Measurements from ENCODE around the gene S100A13. TPM values are rescaled to one million over a fixed set of nuclear protein-coding genes. Genes with fewer than 3 reads are reported as not detected.
"Not testable (repeated sequence)": the region's sequence is repeated elsewhere in the genome, so short reads cannot be mapped to it uniquely, and the experiment has no call there.

The S100A13 gene
- total RNA-seq, 4 donors from 2014 or later: 44.4 to 63.3 (median 55.7) TPM

DNA sequence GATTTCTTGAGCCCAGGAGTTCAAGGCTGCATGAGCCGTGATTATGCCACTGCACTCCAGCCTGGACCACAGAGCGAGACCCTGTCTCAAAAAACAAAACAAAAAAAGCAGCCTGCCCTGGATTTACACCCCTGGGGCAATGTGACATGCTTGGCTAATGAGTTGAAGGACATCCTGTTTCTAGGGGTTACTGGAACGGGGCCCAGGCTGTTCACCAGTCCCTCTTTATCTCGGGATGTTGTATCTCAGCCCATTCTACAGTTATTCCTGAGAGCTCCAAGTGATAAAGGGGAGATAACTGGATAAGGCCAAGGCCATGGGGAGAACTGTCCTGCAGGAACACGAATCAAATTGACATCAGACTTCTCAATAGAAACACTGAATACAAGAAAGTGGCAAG, 40.0 kb downstream of the S100A13 start:
- 76 to 82% methylated on average over 5 of the region's 5 CpGs for whole genome bisulfite sequencing, 2 donors
- TF ChIP-seq, protein P1, sequence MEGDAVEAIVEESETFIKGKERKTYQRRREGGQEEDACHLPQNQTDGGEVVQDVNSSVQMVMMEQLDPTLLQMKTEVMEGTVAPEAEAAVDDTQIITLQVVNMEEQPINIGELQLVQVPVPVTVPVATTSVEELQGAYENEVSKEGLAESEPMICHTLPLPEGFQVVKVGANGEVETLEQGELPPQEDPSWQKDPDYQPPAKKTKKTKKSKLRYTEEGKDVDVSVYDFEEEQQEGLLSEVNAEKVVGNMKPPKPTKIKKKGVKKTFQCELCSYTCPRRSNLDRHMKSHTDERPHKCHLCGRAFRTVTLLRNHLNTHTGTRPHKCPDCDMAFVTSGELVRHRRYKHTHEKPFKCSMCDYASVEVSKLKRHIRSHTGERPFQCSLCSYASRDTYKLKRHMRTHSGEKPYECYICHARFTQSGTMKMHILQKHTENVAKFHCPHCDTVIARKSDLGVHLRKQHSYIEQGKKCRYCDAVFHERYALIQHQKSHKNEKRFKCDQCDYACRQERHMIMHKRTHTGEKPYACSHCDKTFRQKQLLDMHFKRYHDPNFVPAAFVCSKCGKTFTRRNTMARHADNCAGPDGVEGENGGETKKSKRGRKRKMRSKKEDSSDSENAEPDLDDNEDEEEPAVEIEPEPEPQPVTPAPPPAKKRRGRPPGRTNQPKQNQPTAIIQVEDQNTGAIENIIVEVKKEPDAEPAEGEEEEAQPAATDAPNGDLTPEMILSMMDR (IDR thresholded peaks at IDR 0.05): no peak
- TF ChIP-seq POLR2A (IDR thresholded peaks at IDR 0.05): no peak

DNA sequence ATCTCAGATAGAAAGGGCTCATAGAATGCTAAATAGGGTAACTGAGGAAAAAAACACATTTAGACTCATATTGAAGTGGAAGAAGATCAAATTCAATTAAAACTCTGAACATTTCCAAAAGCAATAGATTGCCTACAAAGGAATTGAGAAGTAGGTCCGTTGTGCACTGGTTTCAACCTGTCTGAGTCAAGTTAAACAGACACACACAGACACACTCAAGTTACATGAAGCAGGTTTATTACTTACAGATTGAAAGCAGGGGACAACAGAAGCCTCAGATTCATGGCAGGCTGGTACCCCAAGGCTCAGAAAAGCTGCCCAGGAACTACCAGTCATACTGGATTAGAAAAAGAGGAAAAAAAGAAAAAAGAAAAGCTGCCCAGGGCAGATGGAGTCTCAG, 41.0 kb downstream of the S100A13 start:
- TF ChIP-seq, protein P1 (IDR thresholded peaks at IDR 0.05): no peak
- no peak for TF ChIP-seq POLR2A (IDR thresholded peaks at IDR 0.05)
- no peak for DNase-seq
- intact Hi-C loops (cut with DNase I): no loop called here
- Histone ChIP-seq H3K27me3 (no peaks in the 10 kb centered on the region), H3K36me3 (no peaks in the 10 kb centered on the region), H3K4me1 (no peaks in the 10 kb centered on the region), H3K27ac (no peak overlapping the region), H3K4me3 (no peak overlapping the region), H3K9me3 (no peaks in the 10 kb centered on the region)
- WGBS, 2 donors: 45 to 55% methylated on average over 1 of the region's 1 CpG

More for the DNA sequence above, 40.0 kb downstream of the S100A13 start:
- Histone ChIP-seq H3K9me3 (no peaks in the 10 kb centered on the region), H3K27me3 (no peaks in the 10 kb centered on the region), H3K4me1 (no peaks in the 10 kb centered on the region), H3K4me3 (no peak overlapping the region), H3K36me3 (no peaks in the 10 kb centered on the region), H3K27ac (no peak overlapping the region)
- intact Hi-C loops (cut with DNase I): no loop called here
- DNase-seq: no peak

DNA sequence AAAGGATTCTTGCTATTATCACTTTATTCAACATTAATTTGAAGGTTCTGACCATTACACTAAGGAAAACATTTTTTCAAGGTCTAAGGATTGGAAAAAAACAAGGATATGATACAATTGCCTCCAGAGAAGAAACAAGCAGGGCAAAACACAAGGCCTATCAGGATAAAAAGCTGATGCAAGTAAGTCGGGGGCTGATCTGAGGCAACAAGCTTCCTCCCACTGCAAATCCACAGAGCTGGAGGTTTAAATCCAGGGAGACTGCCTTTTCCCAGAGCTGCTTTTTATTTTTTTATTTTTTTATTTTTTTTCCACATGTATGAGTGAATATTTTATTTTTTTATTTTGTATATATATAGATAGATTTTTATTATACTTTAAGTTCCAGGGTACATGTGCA, 42.3 kb downstream of the S100A13 start:
- no peaks in the 10 kb centered on the region for H3K9me3 ChIP-seq
- H3K4me1 ChIP-seq: no peaks in the 10 kb centered on the region
- no peak overlapping the region for H3K27ac ChIP-seq
- intact Hi-C loops (cut with DNase I): no loop called here
- DNase-seq: no peak
- H3K27me3 ChIP-seq: no peaks in the 10 kb centered on the region
- H3K36me3 ChIP-seq: no peaks in the 10 kb centered on the region
- WGBS, 2 donors: 80 to 82% methylated on average over 1 of the region's 1 CpG
- no peak for TF ChIP-seq POLR2A (IDR thresholded peaks at IDR 0.05)
- TF ChIP-seq, protein P1 (IDR thresholded peaks at IDR 0.05): no peak
- H3K4me3 ChIP-seq: no peak overlapping the region

DNA sequence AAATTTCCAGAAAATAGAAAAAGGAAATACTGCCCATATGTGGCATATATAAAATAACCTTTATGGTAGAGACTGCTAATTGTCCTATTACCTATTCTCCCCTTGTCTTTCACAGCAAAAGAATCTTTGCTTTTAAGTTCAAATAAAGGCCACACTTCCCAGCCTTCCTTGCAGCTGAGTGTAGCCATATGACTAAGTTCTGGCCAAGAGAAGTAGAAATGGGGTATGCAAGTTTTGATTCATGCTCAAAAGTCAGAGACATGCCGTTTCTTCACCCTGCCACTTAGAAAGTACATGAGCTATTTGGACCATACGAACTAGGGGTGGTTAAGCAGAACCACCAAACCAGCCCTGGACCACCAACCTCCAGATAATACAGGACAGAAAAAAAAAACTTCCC, 43.3 kb downstream of the S100A13 start:
- TF ChIP-seq POLR2A (IDR thresholded peaks at IDR 0.05): no peak
- TF ChIP-seq, protein P1 (IDR thresholded peaks at IDR 0.05): no peak
- no peaks in the 10 kb centered on the region for H3K4me1 ChIP-seq
- DNase-seq: no peak
- H3K27me3 ChIP-seq: no peaks in the 10 kb centered on the region
- intact Hi-C loops (cut with DNase I): no loop called here
- H3K27ac ChIP-seq: no peak overlapping the region
- no peak overlapping the region for H3K4me3 ChIP-seq
- no peaks in the 10 kb centered on the region for H3K9me3 ChIP-seq
- no peaks in the 10 kb centered on the region for H3K36me3 ChIP-seq
- WGBS, 2 donors: 63 to 70% methylated on average over 1 to 2 of the region's 2 CpGs

DNA sequence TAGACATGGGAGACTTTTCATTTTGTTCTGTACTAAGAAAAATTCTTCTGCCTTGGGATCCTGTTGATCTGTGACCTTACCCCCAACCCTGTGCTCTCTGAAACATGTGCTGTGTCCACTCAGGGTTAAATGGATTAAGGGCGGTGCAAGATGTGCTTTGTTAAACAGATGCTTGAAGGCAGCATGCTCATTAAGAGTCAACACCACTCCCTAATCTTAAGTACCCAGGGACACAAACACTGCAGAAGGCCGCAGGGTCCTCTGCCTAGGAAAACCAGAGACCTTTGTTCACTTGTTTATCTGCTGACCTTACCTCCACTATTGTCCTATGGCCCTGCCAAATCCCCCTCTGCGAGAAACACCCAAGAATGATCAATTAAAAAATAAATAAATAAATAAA, 43.8 kb downstream of the S100A13 start:
- H3K27me3 ChIP-seq; DNase-seq; H3K9me3 ChIP-seq; H3K4me3 ChIP-seq; H3K27ac ChIP-seq; intact Hi-C loops (cut with DNase I); H3K36me3 ChIP-seq; H3K4me1 ChIP-seq: not testable (repeated sequence)
- WGBS, 2 donors: 67% methylated on average over 1 of the region's 3 CpGs; no CpG with 5 or more reads in 1 of the 2 donors

DNA sequence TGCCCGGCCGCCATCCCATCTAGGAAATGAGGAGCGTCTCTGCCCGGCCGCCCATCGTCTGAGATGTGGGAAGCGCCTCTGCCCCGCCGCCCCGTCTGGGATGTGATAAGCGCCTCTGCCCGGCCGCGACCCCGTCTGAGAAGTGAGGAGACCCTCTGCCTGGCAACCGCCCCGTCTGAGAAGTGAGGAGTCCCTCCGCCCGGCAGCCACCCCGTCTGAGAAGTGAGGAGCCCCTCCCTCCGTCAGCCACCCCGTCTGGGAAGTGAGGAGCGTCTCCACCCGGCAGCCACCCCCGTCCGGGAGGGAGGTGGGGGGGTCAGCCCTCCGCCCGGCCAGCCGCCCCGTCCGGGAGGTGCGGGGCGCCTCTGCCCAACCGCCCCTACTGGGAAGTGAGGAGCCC, 44.5 kb downstream of the S100A13 start:
- intact Hi-C loops (cut with DNase I); H3K4me1 ChIP-seq; H3K27ac ChIP-seq; H3K4me3 ChIP-seq; H3K36me3 ChIP-seq; H3K9me3 ChIP-seq; DNase-seq; H3K27me3 ChIP-seq: not testable (repeated sequence)
- WGBS, 2 donors: no CpG with 5 or more reads among the region's 34 CpGs

All from esophagus squamous epithelium (tissue), 5 donors.